ENCODE measurements around the gene ANKRD9.

ANKRD9 gene

GRCh38 chr14:102510616-102511520, 1.3 kb upstream of the ANKRD9 start:
- DNase-seq = peak; percentile 43

GRCh38 chr14:102508774-102509745, 516 bp downstream of the ANKRD9 start:
- DNase-seq = peak; percentile 15

GRCh38 chr14:102508410-102508773, 1.2 kb downstream of the ANKRD9 start:
- DNase-seq = peak; percentile 37

DNA sequence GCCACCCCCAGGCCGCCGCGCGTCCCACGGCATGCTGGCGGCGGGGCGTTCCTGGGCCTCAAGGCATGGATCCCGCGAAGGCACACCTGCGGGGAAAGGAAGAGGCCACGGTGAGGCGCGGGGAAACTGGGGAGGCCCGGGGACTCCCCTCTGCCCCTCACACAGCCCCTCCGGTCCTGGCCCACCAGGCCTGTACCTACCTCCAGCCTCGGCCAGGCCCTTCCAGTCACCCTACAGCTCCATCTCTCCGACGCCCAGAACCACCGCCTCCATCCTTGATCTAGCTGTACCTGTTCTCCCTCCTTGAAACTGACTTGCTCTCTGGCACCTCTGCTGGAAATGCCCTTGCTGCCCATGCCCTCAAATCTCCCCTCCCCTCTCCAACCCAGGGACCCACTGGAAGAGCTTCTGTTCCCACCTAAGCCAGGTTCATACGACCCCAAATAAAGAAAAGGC, 1.7 kb downstream of the ANKRD9 start:
- DNase-seq = no peak

DNA sequence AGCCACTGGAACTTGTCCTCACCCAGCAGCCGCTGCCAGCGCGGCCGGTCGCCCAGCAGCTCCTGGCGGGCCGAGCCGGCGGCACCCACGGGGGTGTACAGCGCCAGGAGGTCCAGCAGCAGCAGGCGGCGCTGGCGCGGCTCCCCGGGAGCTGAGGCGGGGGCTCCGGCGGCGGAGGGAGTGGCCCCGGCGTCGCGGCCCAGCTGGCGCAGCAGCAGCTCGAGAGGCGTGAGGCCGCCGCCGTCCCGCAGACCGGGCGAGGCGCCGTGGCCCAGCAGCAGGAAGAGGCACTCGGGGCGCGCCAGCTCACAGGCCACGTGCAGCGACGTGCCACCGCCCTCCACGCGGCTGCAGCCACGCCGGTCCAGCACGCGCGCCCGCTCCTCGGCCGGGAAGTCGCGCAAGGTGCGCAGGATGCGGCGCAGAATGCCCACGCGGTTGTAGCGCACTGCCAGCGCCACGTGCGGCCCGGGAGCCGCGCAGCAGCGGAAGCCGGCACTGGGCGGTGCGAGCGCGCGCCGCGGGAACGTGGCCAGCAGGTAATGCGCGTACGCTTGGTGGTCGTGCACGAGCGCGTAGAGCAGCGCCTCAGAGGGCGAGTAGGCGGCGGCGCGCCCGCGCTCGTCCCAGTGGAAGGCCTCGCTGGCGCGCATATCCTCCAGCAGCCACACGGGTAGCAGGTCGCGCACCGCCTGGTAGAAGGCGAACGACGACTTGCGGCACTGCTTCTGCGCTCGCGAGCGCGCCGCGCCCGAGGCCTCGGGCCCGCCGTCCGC, 2.3 kb downstream of the ANKRD9 start:
- DNase-seq = no peak

GRCh38 chr14:102506626-102506925, 3.0 kb downstream of the ANKRD9 start:
- no peak for DNase-seq

DNA sequence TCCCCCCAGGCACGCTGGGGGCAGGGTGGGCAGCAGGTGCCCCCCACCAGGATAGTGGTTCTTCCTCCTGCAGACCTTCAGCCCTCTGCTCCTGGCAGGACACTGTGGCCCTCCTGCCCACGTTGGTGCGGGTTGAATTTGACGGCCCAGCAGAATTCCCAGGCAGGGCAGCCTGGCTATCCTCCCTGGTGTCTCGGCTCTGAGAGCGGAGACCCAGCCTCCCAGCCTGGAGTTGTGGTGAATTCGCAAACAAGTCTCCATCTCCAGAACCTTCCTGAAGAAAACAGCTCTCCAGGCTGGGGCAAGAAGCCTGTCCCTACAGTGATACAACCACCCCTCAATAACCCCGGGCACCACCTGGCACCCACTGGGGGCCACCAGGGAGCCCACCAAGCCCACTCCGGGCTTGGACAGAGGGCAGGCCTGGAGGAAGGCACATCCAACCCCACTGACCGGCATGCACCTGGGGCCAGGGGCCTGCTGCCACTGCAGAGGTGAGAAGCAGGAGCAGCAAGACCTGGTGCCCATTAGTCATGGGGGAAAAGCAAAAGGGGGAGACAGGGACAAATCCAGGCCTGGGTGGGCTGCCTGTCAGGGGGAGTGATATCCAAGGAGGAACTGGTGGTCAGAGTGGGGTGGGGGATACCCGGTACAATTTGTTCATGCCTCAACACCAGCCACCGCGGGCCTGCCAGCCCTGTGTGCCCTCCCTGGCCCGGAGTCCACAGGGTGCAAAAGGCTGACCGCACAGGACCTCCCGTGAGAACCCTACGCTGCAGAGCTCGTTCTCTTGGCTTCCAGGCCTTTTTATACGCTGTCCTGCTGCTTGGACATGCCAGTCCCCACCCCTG, 3.6 kb downstream of the ANKRD9 start:
- no peak for DNase-seq

DNA sequence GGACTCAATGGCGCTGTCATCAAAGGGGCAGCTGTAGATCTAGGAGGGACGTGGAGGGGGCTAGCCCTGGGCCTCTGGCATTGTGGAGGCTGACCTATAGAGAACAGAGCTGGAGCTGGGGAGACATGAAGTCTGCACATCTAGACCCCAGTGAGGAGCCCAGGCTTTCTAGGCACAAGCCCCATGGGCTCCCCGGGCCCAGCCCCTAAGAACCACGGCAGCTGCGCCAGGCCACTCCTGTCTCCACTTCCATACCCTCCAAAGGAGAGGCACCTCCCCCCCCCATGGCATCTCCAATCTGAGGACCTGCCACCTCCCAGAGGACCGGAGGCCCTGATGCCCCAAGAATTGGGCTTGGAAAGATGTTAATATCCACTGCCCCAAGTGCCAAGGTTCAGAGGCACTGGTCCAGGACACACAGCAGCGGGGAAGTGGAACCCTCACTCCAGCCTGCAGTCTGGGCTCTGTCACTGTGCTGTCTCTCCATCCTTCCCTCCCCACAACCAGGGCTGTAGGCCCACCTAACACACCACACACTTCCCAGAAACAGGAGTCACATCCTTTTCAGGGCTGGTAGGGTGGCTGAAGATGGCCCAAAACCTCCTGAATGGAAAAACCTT, 4.5 kb downstream of the ANKRD9 start:
- DNase-seq = no peak

- no peak for DNase-seq
Measured at GRCh38 chr14:102504328-102504999, 5.1 kb downstream of the ANKRD9 start.

GRCh38 chr14:102503641-102504327, 5.8 kb downstream of the ANKRD9 start:
- DNase-seq = no peak

DNA sequence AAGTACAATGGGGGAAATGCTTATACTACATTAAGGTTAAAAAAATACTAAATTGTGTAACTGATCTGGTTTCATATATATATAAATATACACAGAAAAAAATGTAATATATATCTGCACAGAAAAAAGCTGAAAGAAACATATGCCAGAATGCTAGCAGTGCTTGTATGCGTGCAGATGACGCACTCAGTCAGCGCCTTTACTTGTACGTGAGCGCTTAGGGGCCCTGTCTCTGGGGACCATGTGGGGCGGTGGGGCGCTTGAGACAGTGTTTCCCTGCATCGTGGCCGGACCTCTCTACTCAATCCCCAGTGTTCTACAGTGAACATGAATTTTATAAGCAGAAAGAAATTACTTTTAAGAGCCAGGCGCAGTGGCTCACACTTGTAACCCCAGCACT, 7.0 kb downstream of the ANKRD9 start:
- DNase-seq = no peak

- DNase-seq = no peak
Measured at GRCh38 chr14:102501751-102502315, 7.7 kb downstream of the ANKRD9 start.

- no peak for DNase-seq
Measured at GRCh38 chr14:102500713-102501112, 8.9 kb downstream of the ANKRD9 start.

DNA sequence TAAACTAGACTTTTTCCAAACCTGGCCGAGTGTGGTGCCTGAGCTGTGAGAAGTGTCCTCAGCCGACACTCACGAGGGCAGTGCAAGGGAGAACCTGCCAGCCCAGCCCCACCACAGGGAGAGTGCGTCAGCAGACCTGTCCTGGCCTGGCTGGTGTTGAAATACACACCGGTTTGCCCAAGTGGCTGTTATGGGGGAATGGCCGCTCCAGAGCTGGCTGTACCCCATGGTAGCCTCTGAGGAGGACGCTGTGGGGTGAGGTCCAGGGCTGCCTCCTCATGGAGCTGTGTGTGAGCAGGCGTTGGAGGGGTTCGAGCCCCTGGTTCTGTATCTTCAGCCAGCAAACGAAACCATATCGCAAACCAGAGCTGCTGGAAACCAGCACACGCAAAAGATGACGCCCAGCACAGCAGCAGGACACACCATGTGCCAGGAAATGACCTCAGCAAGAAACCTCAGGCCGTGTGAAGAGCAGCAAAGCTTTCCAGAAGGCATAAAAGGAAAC, 9.4 kb downstream of the ANKRD9 start:
- DNase-seq = peak; percentile 9

DNA sequence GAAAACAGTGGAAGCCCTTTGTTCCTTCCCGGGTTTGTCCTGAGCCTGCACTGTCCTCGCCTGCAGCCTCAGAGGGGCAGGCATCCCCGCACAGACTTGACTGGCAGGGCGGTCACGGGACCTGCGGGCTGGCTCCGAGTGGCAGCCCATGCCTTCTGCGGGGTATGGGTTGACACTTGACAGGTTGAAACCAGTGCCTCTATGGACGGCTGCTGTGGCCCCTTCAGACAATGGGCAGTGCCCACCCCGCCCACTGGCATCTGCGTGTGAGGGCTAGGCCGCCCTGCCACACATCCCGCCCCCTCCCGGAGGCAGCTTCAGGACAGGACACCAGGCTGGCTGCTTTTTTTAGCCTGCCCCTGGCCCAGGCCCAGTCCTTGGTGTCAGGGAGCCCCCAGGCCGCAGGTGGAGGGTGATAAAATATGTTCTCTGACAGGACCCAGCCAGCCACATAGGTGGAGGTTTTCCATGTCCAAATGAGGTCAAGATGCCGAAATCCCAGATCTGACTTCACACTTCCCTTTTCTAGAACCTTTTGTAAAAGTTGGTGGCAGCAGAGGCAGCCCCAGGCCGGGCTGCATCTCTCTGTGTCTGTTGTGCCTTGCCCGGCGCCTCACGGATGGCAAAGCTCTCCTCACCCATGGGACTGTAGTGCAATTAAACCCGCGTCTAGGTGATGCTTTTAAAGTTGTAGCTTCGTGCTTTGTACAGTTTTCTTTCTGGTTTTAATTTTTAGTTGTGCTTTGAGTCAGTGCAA, 10.0 kb downstream of the ANKRD9 start:
- DNase-seq = no peak

GRCh38 chr14:102498678-102499265, 10.8 kb downstream of the ANKRD9 start:
- no peak for DNase-seq

DNA sequence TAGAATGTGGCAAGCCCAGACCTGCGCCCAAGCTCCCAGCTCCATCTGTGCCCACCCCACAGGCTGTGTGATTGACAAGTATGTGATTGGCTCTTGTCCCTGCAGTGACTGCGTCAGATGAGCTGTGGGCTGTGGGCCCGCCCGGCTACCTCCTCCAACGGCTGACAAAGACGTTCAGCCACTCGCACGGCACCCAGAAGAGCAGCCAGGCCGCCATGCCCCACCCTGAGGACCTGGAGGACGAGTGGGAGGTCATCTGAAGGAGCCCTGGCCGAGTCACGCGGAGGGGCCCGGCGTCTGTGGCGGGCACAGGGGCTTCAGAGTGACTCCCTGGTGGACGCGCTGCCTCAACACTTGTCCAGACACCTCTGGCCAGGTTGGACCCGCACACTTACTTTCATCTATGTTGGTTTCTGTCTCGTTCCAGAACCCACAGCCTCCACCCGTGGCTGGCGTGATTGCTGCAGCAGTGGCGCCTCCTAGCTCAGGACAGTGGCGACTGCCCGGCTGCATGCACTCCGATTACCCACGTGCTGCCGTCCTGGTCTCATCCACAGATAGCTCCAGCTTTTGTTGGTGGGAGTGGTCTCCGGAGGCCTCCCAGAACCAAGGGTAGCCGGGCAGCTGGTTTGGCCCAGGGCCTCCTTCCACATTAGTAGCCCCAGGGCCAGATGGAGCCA, 11.4 kb downstream of the ANKRD9 start:
- DNase-seq = no peak
